Cardiac fibroblast (primary cell): ENCODE data around the gene PREX1.

ENCODE experiments used
- DNase-seq, 2 donors: peaks; one replicate each; pipeline versions ENCODE4 v3.0.0 to v3.0.0-alpha.2; 2010; ENCODE audit warnings: low read depth in 2 of 2
- H3K4me3 ChIP-seq, 2 donors: replicated peaks in 1 of 2; 1 replicate in 1 of 2; 2 replicates in 1 of 2; pipeline ENCODE4 v1.5.1; 2011; ENCODE audit warnings: low read depth in 2 of 2, low read length in 2 of 2, mild to moderate bottlenecking in 2 of 2, moderate library complexity in 1 of 2
- CTCF ChIP-seq: IDR thresholded peaks from one replicate; pipeline ENCODE4 v1.5.1; 2011; ENCODE audit warnings: low read depth, mild to moderate bottlenecking, low read length, inconsistent platforms

Gene PREX1

GRCh38 chr20:48841875-48842529 is 14.2 kb upstream of the PREX1 start:
- peak; percentile 84 for DNase-seq
- no peak for TF ChIP-seq CTCF
- H3K4me3 ChIP-seq, result no peak overlapping the region

- DNase-seq, result no peak
- H3K4me3 ChIP-seq, result no peak overlapping the region
- no peak for TF ChIP-seq CTCF
These were observed 13.5 kb upstream of the PREX1 start for GRCh38 chr20:48841196-48841874.

GRCh38 chr20:48839154-48839917 is 11.5 kb upstream of the PREX1 start:
- TF ChIP-seq CTCF, result no peak
- H3K4me3 ChIP-seq, result no peak overlapping the region
- no peak for DNase-seq

- TF ChIP-seq CTCF, result no peak
- no peak for DNase-seq
- H3K4me3 ChIP-seq, result no peak overlapping the region
These were observed 9.2 kb upstream of the PREX1 start for GRCh38 chr20:48837014-48837413.

GRCh38 chr20:48835390-48835789 is 7.6 kb upstream of the PREX1 start:
- no peak for DNase-seq
- no peak for TF ChIP-seq CTCF
- H3K4me3 ChIP-seq, result no peak overlapping the region

- TF ChIP-seq CTCF, result no peak
- DNase-seq, result no peak
- H3K4me3 ChIP-seq, result no peak overlapping the region
These were observed 6.5 kb upstream of the PREX1 start for GRCh38 chr20:48834278-48834677.
